SH-SY5Y (cell line): ENCODE data around the gene ZNF697.

Source experiments
- GATA2 ChIP-seq: IDR thresholded peaks from 2 replicates; pipeline ENCODE4 v1.6.1; 2011; ENCODE audit warnings: mild to moderate bottlenecking, low read depth, low read length
- GATA3 ChIP-seq: IDR thresholded peaks from 2 replicates; pipeline ENCODE4 v1.6.1; 2011; ENCODE audit warnings: low read depth, mild to moderate bottlenecking, low read length, moderate library complexity

ZNF697 gene

DNA sequence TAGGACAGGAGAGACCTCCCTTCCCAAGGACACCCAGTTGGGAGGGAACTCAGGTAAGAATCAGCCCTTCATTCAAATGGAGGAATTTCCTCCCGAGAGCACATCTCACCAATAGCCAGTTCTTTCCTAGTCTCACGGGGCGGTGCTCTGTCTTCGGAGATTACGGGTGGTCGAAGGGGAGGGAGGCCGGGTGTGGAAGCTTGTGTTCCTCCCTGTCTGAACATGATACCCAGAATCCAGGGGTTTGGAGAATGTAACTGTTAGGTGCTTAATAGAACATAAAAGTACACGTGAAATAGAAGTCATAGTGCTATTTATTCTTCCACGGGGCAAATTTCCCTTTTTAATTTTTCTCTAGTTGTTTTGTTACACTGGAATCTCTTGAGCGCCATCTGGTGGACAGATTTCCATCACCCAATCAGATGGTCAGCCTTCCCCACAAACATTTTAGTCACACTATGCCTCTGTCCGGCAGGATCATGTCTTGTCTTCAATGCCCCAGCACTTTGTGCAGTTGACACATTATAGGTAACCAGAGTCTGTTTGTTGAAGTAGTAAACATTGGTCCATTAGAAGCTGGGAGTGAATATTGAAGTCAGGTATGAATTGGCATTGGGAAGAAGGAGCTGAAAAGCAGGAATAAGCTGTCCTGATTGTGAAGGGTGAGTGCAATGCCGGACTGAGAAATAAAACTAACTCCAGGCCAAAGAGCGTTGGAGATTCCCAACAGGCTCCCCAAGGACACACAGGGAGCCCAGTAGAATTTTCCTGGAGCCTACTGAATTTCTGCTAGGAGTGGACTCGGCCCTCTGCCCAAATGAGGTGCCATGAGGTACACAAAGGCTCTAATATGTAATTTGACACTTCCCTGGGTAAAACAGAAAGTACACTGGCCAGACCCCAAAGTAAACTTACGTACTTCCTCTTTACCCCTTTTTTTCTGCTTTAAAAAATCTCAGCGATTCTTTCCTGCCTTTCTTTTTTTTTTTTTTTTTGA lies 27.6 kb upstream of the ZNF697 start:
- no peak for TF ChIP-seq GATA3
- TF ChIP-seq GATA2, result no peak

DNA sequence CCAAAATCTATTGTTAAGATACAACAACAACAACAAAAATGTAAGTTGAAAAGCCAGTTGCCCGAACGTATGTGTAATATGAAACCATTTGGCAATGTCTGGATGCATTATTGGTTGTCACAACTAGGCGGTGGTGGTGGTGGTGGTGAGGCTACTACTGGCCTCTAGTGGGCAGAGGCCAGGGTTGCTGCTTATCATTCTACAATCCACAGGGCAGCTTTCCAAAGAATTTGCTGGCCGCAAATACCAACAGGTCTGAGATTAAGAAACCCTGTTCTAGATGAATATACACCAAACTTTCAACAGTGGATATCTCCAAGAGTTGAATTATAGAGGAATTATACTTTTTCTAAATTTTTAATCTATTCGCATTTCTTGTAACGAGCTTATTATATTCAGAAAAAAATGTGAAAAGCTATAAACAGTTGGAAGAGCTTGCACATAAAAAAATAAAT lies 26.8 kb upstream of the ZNF697 start:
- TF ChIP-seq GATA3, result no peak
- TF ChIP-seq GATA2, result no peak

DNA sequence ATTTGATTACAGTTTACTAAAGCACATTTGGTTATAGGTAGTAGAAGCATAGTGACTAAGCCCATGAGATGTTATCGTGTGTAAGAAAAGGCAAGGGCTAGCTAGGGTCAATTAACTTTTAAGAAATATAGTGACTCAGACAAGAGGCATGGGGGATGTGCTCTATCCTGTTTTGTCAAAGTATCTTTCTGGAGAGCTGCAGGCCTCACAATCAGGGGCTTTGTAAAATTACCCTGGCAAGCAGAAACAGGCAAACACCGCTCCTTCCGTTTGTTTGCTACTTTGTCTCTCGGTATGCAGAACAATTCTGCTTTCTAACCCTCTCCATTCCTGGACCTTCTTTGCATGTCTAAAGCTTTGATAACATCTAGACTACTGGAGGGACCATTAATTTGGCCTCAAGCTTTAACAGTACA lies 26.1 kb upstream of the ZNF697 start:
- TF ChIP-seq GATA3, result no peak
- no peak for TF ChIP-seq GATA2

DNA sequence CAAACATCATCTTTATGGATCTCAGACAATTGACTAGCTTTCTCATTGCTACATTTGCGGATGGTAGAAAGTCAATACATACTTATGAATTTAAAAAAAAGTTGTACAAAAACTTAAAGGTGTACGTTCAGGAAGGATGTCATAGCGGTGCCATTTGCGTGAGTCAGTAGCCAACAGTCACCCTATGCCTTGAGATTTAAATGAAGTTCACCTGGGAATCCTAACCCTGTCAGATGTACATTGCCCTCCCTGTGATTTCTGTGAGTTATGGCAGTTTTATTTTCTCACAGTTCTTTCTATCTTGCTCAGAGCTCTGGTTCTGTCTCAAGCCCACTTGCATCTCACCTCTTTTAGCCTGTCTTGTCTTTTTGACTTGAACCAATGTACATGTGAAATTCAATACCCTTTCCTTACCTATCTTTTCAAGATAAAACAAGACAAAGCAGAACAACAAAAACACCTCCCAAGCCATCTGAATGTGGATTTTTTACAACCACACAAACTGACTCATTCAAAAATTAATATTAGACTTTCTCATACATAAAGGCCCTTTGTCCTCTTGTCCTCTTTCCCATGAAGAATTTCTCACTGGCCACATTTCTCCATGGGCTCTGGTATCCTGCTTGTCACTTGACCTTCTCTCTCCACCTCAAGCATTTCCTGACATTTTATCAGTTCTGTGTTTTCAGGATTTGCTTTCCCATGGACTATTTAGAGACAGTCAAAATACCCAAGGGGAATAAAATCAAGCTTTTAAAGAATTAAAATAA lies 25.3 kb upstream of the ZNF697 start:
- TF ChIP-seq GATA3, result no peak
- no peak for TF ChIP-seq GATA2

DNA sequence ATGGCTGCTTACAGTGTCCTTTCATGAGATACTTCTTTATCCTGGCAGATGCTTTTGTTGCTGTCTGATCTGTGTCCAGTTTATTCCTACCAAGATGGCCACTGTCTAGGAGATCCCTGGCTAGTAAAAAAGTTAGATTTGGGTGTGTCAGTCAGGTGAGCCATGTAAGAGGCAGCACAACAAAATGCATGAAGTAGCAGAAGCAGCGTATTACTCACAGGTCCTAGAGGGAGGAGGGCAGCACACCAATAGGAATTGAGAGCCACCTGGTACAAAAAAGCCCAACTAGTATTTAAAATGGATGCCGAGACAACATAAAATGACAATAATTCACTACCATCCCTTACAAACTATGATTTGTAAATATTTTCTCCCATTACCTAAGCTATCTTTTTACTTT lies 22.8 kb upstream of the ZNF697 start:
- TF ChIP-seq GATA3, result no peak
- TF ChIP-seq GATA2, result no peak

DNA sequence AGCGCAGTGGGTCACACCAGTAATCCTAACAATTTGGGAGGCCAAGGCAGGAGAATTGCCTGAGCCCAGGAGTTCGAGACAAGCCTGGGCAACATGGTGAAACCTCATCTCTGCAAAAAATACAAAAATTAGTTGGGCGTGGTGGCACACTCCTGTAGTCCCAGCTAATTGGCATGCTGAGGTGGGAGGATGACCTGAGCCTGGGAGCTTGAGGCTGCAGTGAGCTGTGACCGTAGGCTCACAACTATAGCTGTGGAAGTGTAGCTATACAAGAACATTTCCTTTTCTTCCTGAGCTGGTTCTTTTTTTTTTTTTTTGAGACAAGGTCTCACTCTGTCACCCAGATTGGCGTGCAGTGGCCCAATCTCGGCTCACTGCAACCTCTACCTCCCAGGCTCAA lies 19.1 kb upstream of the ZNF697 start:
- no peak for TF ChIP-seq GATA3
- no peak for TF ChIP-seq GATA2

DNA sequence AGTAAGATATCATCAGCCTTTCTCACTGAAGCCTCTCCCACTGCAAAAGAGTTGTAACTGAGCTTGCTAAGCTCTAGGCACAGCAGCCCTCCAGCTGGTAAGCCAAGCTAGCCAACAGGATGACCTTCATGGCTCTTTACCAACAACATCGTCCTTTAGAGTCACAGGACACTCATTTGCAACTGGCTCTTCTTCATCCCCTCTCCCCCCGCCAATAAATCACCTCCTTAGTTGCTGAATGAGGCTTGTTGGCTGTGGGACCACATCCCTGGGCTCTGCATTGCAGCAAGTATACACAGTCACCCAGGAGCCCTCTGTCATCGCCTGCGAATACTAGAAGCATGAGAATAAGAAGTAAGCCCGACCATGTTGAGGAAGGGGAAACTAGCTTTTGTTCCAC lies 16.0 kb upstream of the ZNF697 start:
- TF ChIP-seq GATA3 (no peak), GATA2 (no peak)

DNA sequence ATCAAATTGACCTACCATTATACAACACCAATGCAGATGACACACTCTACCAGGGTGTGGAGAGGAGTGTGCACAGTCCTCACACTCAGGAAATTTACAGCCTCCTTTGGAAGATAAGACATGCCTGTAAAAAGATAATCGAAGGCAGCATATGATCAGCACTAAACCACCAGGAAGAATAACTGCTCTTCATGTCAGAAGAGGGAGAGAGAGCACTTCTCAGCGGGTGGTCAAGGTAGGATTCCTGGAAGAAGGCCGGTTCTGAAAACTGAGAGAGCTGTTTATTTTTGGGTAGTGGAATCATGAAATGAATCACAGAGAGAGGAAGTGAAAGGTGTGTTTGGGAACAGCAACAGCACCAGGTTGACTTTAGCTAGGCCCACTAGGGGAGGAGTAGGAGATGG lies 14.0 kb upstream of the ZNF697 start:
- TF ChIP-seq GATA2 (no peak), GATA3 (no peak)

DNA sequence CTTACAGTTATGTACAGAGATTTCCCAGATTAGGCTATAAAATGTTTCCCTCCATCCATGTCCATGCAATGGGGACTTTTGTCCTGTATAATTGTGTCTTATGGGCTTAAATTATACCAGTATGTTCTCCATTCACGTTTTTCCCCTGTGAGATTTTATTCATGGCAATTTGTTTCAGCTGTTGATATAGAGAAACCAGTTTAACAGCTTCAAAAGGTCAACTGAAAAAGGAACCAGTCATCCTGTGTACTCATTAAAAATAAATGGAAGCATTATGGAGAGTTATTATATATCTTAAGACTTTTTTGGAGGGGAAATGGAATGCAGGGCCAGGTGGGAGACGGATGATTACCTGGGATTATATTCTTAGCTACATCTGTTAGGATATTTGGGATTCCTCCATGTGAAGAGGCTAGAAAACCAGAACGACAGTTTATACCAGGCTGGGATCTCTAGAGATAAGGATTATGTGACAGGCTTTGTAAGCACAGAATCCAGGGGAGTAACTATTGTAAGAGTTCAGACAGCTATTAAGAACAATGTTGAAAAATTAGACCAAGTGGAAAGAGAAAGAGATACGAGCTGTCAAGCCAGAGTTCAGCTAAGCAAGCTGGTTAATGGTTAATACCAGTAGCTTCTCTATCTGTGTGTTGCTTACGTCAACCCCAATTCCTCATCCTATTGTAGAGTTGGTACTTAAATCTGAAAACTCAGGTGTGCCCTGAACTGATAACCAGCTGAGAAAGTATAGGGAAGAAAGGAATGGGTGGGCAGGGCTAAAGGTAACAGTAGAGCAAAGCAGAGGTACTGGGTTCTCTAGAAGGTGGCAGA lies 12.4 kb upstream of the ZNF697 start:
- TF ChIP-seq GATA3 (no peak), GATA2 (no peak)

DNA sequence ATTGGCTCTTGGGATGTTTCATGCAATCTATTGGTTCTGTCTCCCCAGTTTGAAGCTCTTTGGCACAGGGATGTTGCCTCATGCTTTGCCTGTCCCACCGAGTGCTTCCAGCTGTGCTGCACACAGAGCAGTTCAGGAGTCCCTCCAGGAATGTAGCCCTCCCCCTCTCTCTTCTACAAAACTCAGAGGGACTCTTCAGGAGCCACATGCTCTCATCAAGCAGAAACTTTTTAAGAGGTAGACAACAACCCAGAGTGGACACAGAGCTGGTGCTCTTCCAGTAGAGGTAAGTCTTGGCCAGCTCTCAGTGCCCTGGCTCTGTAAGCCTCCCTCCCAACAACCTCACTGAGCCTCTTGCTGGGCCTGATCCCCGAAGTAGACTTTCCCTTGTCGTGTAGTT lies 11.6 kb upstream of the ZNF697 start:
- no peak for TF ChIP-seq GATA3
- TF ChIP-seq GATA2, result no peak

DNA sequence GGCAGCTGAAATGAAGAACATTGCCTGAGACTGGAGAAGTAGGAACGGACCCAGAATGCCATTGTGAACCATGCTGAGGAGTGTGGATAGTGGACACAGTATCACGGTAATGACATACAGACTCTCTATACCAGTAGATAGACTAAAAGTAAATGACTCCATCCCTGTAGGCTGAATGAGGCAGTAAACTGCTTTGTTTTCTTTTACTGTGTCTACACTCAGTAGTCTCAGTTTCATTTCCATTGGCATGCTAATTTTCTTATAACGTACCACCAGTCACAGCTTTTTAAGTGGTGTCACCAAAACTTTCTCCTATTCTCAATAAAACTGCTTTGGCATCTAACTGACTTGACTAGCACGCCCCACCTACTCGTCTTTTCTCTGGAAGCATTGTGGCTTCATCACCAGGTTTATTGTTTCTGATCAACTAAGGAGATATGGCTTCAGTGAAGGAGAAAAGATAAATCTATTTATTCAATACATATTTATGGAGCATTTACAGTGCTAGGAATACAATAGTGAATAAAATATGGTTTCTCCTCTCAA lies 8.4 kb upstream of the ZNF697 start:
- TF ChIP-seq GATA3, result no peak
- TF ChIP-seq GATA2, result no peak

DNA sequence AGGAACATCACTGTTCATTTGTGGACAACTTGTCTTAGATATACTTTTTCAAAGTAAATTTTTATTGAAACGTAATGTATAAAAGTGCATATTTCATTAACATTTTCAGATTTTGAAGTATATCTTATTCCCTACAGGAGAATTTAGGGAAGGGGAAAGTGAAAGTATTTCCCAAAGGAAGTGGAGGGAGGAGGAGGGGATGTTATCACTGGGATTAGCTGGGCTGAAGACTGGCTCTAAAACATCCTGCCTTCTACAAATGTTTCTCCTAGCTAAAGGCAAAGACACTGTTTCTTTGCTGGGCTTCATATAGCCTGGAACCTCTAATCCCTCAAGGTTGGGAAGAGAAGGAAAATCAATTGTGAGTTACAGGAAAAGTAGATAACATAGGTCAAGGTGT lies 7.1 kb upstream of the ZNF697 start:
- TF ChIP-seq GATA2, result no peak
- TF ChIP-seq GATA3, result no peak

DNA sequence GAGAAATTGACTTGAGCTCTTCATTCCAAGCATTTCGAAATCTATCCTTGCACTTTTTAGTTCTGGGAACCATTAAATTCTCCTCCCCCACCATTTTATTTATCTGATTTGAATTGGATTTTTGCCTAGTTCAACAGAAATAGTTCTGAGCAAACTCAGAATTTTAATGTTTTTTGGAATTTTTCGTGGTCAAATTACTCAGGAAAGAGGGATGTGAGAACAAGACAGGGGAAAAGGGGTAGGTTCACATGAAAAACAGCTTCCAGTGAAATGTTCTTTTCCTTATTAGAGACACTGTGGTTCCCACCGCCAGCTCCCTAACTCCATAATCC lies 5.7 kb upstream of the ZNF697 start:
- TF ChIP-seq GATA3 (no peak), GATA2 (no peak)

DNA sequence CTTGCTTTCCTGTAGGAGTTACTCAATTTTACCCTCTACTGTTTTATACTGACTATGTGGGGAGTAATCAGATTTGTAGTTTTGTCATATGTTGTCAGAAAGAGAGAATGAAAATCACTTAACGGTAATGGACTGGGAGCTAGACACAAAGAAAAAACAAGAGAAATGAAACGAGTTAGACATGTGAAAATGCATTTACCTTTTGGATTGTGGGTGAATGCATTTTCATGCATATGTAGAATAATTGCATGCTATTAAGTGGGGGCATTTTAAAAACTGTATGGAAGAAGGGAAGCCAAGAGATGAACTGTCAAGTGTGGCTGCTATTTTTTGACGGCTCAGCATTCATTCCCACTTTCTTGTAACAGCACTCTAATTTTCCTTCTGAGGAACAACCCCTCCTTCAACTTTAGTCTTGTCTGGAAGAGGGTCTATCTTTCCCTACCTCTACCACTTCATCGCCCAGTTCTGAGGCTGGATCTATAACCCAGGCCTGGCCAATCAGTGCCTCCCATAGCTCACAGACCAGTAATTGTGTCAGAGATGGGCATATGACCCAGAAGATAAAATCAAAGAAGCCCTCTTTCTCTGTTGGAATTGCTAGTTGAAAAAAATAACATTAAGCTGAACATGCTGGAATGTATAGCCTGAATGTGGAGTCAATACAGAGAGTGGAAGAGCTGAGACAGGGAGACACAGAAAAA lies 5.2 kb upstream of the ZNF697 start:
- no peak for TF ChIP-seq GATA2
- no peak for TF ChIP-seq GATA3
